ENCODE measurements around the gene MUC6.

Gene MUC6

DNA sequence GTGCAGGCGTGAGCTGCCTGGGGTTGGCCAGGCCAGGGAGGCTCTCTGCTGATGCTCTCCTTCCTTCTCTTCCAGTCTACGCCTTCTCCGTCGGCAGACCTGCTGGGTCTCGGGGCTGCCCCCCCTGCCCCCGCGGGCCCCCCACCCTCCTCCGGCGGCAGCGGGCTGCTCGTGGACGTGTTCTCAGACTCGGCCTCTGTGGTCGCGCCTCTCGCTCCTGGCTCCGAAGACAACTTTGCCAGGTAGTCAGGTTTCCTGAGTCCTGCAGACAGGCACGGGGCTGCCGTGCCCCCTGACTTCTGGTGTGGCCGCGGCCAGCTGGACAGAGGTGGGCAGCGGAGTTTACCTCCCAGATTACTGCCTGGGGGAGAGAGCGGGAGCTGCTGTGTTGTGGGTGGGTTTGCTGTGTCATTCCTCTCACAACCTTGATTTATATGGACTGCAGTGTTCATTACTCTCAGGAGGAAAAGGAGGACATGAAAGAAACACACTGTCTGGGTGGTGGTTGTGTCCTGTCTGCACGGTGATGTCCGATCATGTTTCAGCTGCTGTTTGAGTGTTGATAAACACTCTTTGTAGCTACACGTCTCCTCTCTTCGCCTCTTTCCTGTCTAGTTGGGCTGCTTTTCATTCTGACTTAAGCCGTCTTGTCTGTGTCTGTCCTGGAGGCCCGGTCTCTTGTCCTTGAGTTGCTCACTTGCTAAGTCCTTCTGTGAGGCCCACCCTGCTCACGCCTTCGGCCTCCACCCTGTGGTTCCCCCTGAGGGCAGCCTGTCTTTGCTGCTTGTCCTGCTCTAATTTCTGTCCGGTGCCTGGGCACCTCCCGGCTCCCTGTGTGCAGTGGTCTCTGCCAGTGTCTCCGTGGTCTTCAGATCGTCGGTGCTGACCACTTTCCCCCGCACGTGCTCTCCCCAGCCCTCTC is 35.9 kb downstream of the MUC6 start:
- no peak overlapping the region for H3K4me3 ChIP-seq (ENCODE audit: low read depth, low read length)
- TF ChIP-seq CTCF (IDR thresholded peaks at IDR 0.05; ENCODE audit: low read depth, low read length, missing control alignments) = no peak
- in situ Hi-C loops (cut with HindIII; ENCODE audit: low sequenced_read_pairs) = no loop called here
- DNase-seq (ENCODE audit: low read depth) = no peak

DNA sequence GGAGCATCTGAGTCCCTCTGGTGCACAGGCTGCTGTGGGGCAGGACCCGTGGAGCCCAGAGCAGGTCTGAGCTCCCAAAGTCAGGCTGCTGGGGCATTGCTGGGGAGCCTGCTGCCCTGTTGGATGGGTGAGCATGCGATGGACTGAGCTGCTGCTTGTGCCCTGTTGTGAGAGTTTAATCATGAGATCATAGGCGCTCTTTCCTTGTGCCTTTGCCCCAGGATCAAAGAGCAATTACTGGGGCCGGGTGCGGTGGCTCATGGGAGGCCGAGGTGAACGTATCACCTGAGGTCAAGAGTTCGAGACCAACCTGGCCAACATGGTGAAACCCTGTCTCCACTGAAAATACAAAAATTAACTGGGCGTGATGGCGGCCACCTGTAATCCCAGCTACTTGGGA is 37.5 kb downstream of the MUC6 start:
- in situ Hi-C loops (cut with HindIII; ENCODE audit: low sequenced_read_pairs) = loop anchor here (5.0 to 10.0 kb wide), 2 partner anchors 87 to 536 kb away; partner anchors contain the start of gene CHID1
- TF ChIP-seq CTCF (IDR thresholded peaks at IDR 0.05; ENCODE audit: low read depth, low read length, missing control alignments) = no peak
- no peak overlapping the region for H3K4me3 ChIP-seq (ENCODE audit: low read depth, low read length)
- DNase-seq (ENCODE audit: low read depth) = no peak

DNA sequence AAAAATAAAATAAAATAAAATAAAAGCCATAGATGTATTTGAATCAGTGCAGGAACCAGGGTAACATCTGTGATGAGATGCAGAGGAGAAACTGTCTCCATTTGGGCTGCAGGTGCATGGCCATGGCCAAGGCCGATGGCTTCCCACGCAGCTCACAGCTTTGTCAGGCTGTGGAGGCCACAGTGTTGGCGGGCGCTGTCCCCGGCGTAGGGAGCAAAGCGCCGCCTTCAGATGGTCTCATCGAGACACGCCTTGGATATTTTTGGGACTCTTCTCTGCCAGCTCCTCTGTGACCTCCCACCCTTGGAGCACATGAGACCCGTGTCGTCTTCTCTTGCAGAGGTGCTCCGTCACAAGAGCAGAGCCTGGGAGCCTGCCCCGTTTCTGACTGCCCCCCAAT is 38.6 kb downstream of the MUC6 start:
- no peak overlapping the region for H3K4me3 ChIP-seq (ENCODE audit: low read depth, low read length)
- TF ChIP-seq CTCF (IDR thresholded peaks at IDR 0.05; ENCODE audit: low read depth, low read length, missing control alignments) = no peak
- in situ Hi-C loops (cut with HindIII; ENCODE audit: low sequenced_read_pairs) = loop anchor here (5.0 to 10.0 kb wide), 2 partner anchors 86 to 537 kb away; partner anchors contain the start of gene CHID1
- no peak for DNase-seq (ENCODE audit: low read depth)

GRCh38 chr11:996681-997080 is 39.8 kb downstream of the MUC6 start:
- in situ Hi-C loops (cut with HindIII; ENCODE audit: low sequenced_read_pairs) = loop anchor here (5.0 to 10.0 kb wide), 2 partner anchors 84 to 538 kb away; partner anchors contain the start of gene CHID1
- DNase-seq (ENCODE audit: low read depth) = no peak
- no peak for TF ChIP-seq CTCF (IDR thresholded peaks at IDR 0.05; ENCODE audit: low read depth, low read length, missing control alignments)
- H3K4me3 ChIP-seq (ENCODE audit: low read depth, low read length) = no peak overlapping the region

- TF ChIP-seq CTCF (IDR thresholded peaks at IDR 0.05; ENCODE audit: low read depth, low read length, missing control alignments) = no peak
- in situ Hi-C loops (cut with HindIII; ENCODE audit: low sequenced_read_pairs) = loop anchor here (5.0 to 10.0 kb wide), 2 partner anchors 84 to 539 kb away; partner anchors contain the start of gene CHID1
Observed at GRCh38 chr11:995752-996420, 40.6 kb downstream of the MUC6 start.

GRCh38 chr11:995044-995751 is 41.3 kb downstream of the MUC6 start:
- no peak for TF ChIP-seq CTCF (IDR thresholded peaks at IDR 0.05; ENCODE audit: low read depth, low read length, missing control alignments)
- no peak for DNase-seq (ENCODE audit: low read depth)
- in situ Hi-C loops (cut with HindIII; ENCODE audit: low sequenced_read_pairs) = loop anchor here (5.0 to 10.0 kb wide), 2 partner anchors 83 to 540 kb away; partner anchors contain the start of gene CHID1
- H3K4me3 ChIP-seq (ENCODE audit: low read depth, low read length) = no peak overlapping the region

More at GRCh38 chr11:995752-996420, 40.6 kb downstream of the MUC6 start:
- DNase-seq (ENCODE audit: low read depth) = no peak
- H3K4me3 ChIP-seq (ENCODE audit: low read depth, low read length) = no peak overlapping the region

Measured in astrocyte of the cerebellum (primary cell).